Osteoblast (primary cell): ENCODE data around the gene SORCS2. TPM values are rescaled to one million over a fixed set of nuclear protein-coding genes. Genes with fewer than 3 reads are reported as not detected.

Experiments
- DNase-seq: peaks from one replicate; pipeline ENCODE4 v3.0.0; 2011; ENCODE audit warnings: low spot score, mixed read lengths; ENCODE audit not compliant: insufficient read length; ENCODE audit errors: missing footprints
- H2AFZ ChIP-seq: 2 replicates; pipeline ENCODE4 v1.6.0; 2011; ENCODE audit warnings: mild to moderate bottlenecking, low read length
- H3K27ac ChIP-seq: 2 replicates; pipeline ENCODE4 v1.5.1; 2011; ENCODE audit warnings: mild to moderate bottlenecking, low read depth, low read length, moderate library complexity
- H3K27me3 ChIP-seq: 2 replicates; pipeline ENCODE4 v1.6.0; 2012; ENCODE audit warnings: mild to moderate bottlenecking, control low read depth, inconsistent platforms, low read length, moderate library complexity; ENCODE audit not compliant: insufficient read depth
- H3K36me3 ChIP-seq: 2 replicates; pipeline ENCODE4 v1.5.1; 2011; ENCODE audit warnings: mild to moderate bottlenecking, low read length, control low read depth, moderate library complexity; ENCODE audit not compliant: insufficient read depth
- H3K4me1 ChIP-seq: 2 replicates; pipeline ENCODE4 v1.5.1; 2011; ENCODE audit warnings: mild to moderate bottlenecking, low read length, control low read depth, moderate library complexity; ENCODE audit not compliant: insufficient read depth
- H3K4me2 ChIP-seq: 2 replicates; pipeline ENCODE4 v1.6.0; 2011; ENCODE audit warnings: mild to moderate bottlenecking, low read length; ENCODE audit not compliant: insufficient read depth
- H3K4me3 ChIP-seq: fragments of 200-600 bp; sonication (generic); 3 replicates; pipeline ENCODE4 v1.5.1; 2012; ENCODE audit warnings: mild to moderate bottlenecking, low read length, inconsistent platforms; ENCODE audit not compliant: insufficient read depth
- H3K79me2 ChIP-seq: 2 replicates; pipeline ENCODE4 v1.6.0; 2012; ENCODE audit warnings: mild to moderate bottlenecking, low read length, control low read depth, inconsistent platforms; ENCODE audit not compliant: insufficient read depth
- H3K9me3 ChIP-seq: 2 replicates; pipeline ENCODE4 v1.5.1; 2011; ENCODE audit warnings: low read depth, low read length, control low read depth
- H4K20me1 ChIP-seq: 2 replicates; pipeline ENCODE4 v1.6.0; 2012; ENCODE audit warnings: mild to moderate bottlenecking, low read length, control low read depth; ENCODE audit not compliant: insufficient read depth
- CTCF ChIP-seq: IDR thresholded peaks from 2 replicates; pipeline ENCODE4 v1.5.1; 2011; ENCODE audit warnings: mild to moderate bottlenecking, low read depth, low read length, moderate library complexity; ENCODE audit errors: extremely low read depth
- total RNA-seq: library from RNA; depleted of rRNA; stranded (reverse); fragments of >200 nt; gene quantifications from 2 replicates; pipeline ENCODE4 v1.2.3, GENCODE V29; 2012

SORCS2 gene
- total RNA-seq, 1 donor, result 9.0 TPM

GRCh38 chr4:7750972-7751371, 558.6 kb downstream of the SORCS2 start:
- Histone ChIP-seq H4K20me1 (peaks cover 19% of the 10 kb centered on the region), H3K4me2 (peak overlapping the region; percentile 13), H3K27me3 (no peaks in the 10 kb centered on the region), H3K36me3 (no peaks in the 10 kb centered on the region), H3K9me3 (no peaks in the 10 kb centered on the region), H3K4me3 (no peak overlapping the region), H3K27ac (no peak overlapping the region), H3K4me1 (peaks cover 18% of the 10 kb centered on the region), H2AFZ (no peak overlapping the region), H3K79me2 (no peaks in the 10 kb centered on the region)
- TF ChIP-seq CTCF, result no peak
- no peak for DNase-seq

DNA sequence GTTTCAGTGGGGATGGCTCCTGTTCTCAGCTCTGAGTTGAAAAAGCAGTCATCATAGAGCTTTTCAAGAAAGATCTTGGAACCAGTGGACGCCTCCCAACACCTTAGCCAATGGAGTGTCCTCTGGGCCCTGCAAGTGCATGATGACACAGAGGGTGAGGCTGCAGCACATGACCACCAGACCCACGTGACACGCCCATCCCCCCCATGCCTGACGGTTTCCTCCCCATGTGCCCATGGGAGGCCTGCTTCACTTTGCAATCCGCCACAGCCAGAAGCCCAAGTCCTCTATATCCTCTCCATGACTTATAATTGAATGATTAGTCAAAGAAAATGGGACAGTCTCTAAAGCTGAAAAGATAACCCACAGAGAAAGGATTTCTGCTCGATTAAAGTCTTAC, 560.3 kb downstream of the SORCS2 start:
- Histone ChIP-seq H3K4me3 (no peak overlapping the region), H3K27me3 (no peaks in the 10 kb centered on the region), H4K20me1 (peaks cover 35% of the 10 kb centered on the region), H3K79me2 (peaks cover 2% of the 10 kb centered on the region), H3K36me3 (peaks cover 11% of the 10 kb centered on the region), H3K4me2 (no peak overlapping the region), H2AFZ (no peak overlapping the region), H3K9me3 (no peaks in the 10 kb centered on the region), H3K4me1 (peaks cover 18% of the 10 kb centered on the region), H3K27ac (no peak overlapping the region)
- DNase-seq, result no peak
- no peak for TF ChIP-seq CTCF

DNA sequence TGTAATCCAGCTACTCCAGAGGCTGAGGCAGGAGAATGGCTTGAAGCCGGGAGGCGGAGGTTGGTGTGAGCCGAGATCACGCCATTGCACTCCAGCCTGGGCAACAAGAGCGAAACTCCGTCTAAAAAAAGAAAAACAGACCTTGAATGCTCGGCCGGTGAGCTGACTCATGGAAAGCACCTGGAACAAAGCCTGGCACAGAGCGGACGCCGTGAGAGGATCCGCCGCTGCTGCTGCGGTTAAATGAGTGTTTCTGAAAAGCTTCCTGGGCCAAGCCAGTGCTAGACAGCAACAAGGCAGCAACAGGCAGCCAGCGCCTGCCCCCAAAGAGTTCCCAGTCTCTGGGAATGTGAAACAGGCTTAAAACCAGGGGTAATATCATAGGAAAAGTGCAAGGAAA, 560.9 kb downstream of the SORCS2 start:
- Histone ChIP-seq H3K27ac (no peak overlapping the region), H4K20me1 (peaks cover 38% of the 10 kb centered on the region), H3K4me2 (no peak overlapping the region), H2AFZ (no peak overlapping the region), H3K4me1 (peaks cover 18% of the 10 kb centered on the region), H3K9me3 (no peaks in the 10 kb centered on the region), H3K36me3 (peaks cover 17% of the 10 kb centered on the region), H3K4me3 (no peak overlapping the region), H3K79me2 (peaks cover 2% of the 10 kb centered on the region), H3K27me3 (no peaks in the 10 kb centered on the region)
- no peak for TF ChIP-seq CTCF
- no peak for DNase-seq

DNA sequence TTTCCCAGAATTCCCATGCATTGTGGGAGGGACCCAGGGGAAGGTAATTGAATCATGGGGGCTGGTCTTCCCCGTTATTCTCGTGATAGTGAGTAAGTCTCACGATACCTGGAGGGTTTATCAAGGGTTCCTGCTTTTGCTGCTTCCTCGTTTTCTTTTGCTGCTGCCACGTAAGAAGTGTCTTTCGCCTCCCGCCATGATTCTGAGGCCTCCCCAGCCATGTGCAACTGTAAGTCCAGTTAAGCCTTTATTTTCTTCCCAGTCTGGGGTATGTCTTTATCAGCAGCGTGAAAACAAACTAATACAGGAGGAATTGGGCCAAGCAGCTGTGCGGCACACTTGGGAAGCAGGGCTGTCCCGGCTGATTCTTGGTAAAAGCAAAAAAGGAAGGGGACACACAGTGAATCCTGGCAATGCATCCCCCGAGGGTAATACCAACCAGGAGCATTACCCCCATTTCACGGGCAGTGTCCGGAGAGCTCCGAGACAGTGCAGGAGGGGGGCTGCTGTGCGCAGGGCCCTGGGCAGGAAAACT, 561.7 kb downstream of the SORCS2 start:
- Histone ChIP-seq H4K20me1 (peaks cover 42% of the 10 kb centered on the region), H3K27ac (no peak overlapping the region), H3K9me3 (no peaks in the 10 kb centered on the region), H3K4me1 (peaks cover 18% of the 10 kb centered on the region), H3K27me3 (no peaks in the 10 kb centered on the region), H2AFZ (no peak overlapping the region), H3K79me2 (peaks cover 2% of the 10 kb centered on the region), H3K36me3 (peaks cover 24% of the 10 kb centered on the region), H3K4me3 (no peak overlapping the region), H3K4me2 (no peak overlapping the region)
- no peak for TF ChIP-seq CTCF
- no peak for DNase-seq
